ENCODE data around the gene HELLS.

The HELLS gene

GRCh38 chr10:94571081-94571480, 25.5 kb downstream of the HELLS start:
- in situ Hi-C loops (cut with HindIII; ENCODE audit: low sequenced_read_pairs), result no loop called here
- no peak for TF ChIP-seq CTCF (IDR thresholded peaks at IDR 0.05; ENCODE audit: low read depth, low read length)
- no peak overlapping the region for H3K4me3 ChIP-seq (ENCODE audit: low read depth, low read length)

GRCh38 chr10:94571528-94571927, 25.9 kb downstream of the HELLS start:
- in situ Hi-C loops (cut with HindIII; ENCODE audit: low sequenced_read_pairs), result no loop called here
- no peak for TF ChIP-seq CTCF (IDR thresholded peaks at IDR 0.05; ENCODE audit: low read depth, low read length)
- DNase-seq (ENCODE audit: low read depth, low spot score), result peak; percentile 7
- no peak overlapping the region for H3K4me3 ChIP-seq (ENCODE audit: low read depth, low read length)

More at GRCh38 chr10:94571081-94571480, 25.5 kb downstream of the HELLS start:
- no peak for DNase-seq (ENCODE audit: low read depth, low spot score)

GRCh38 chr10:94578790-94579189, 33.2 kb downstream of the HELLS start:
- no peak overlapping the region for H3K4me3 ChIP-seq (ENCODE audit: low read depth, low read length)
- in situ Hi-C loops (cut with HindIII; ENCODE audit: low sequenced_read_pairs), result no loop called here
- TF ChIP-seq CTCF (IDR thresholded peaks at IDR 0.05; ENCODE audit: low read depth, low read length), result no peak
- DNase-seq (ENCODE audit: low read depth, low spot score), result no peak

- no peak for DNase-seq (ENCODE audit: low read depth, low spot score)
- no peak overlapping the region for H3K4me3 ChIP-seq (ENCODE audit: low read depth, low read length)
- TF ChIP-seq CTCF (IDR thresholded peaks at IDR 0.05; ENCODE audit: low read depth, low read length), result no peak
- in situ Hi-C loops (cut with HindIII; ENCODE audit: low sequenced_read_pairs), result no loop called here
These were observed 37.5 kb downstream of the HELLS start for GRCh38 chr10:94583124-94583523.

- TF ChIP-seq CTCF (IDR thresholded peaks at IDR 0.05; ENCODE audit: low read depth, low read length), result no peak
- H3K4me3 ChIP-seq (ENCODE audit: low read depth, low read length), result no peak overlapping the region
- in situ Hi-C loops (cut with HindIII; ENCODE audit: low sequenced_read_pairs), result no loop called here
These were observed 46.0 kb downstream of the HELLS start for GRCh38 chr10:94591461-94592205.

GRCh38 chr10:94602729-94603515, 57.3 kb downstream of the HELLS start:
- in situ Hi-C loops (cut with HindIII; ENCODE audit: low sequenced_read_pairs), result no loop called here
- H3K4me3 ChIP-seq (ENCODE audit: low read depth, low read length), result no peak overlapping the region
- no peak for DNase-seq (ENCODE audit: low read depth, low spot score)
- no peak for TF ChIP-seq CTCF (IDR thresholded peaks at IDR 0.05; ENCODE audit: low read depth, low read length)

More at GRCh38 chr10:94591461-94592205, 46.0 kb downstream of the HELLS start:
- no peak for DNase-seq (ENCODE audit: low read depth, low spot score)

Data from astrocyte of the spinal cord (primary cell).